ENCODE data around the gene PTGDS. TPM values are rescaled to one million over a fixed set of nuclear protein-coding genes. Genes with fewer than 3 reads are reported as not detected.

Gene PTGDS
- total RNA-seq, 2 experiments from 2014 or later: 40.6 to 41.0 TPM

- H3K4me1 Mint-ChIP-seq (ENCODE audit: low read depth): peaks cover 10% of the 10 kb centered on the region
- CTCF ChIA-PET: interaction anchor here (1.3 kb wide), 1 partner anchor 141 kb away, joined by 3 read pairs; the partner anchor contains the start of gene MAN1B1
- Histone ChIP-seq H3K27ac (ENCODE audit: low read depth in 1 of 2, low read length in 2 of 2) (no peak overlapping the region), H3K4me1 (ENCODE audit: insufficient read depth, low read length) (peaks cover 55% of the 10 kb centered on the region), H3K4me3 (ENCODE audit: low read length) (peak overlapping the region; percentile 15), H3K36me3 (ENCODE audit: insufficient read depth, low read length) (peaks cover 26% of the 10 kb centered on the region), H3K27me3 (ENCODE audit: control insufficient read depth in 1 of 2, insufficient read depth in 2 of 2, low read length in 2 of 2) (no peaks in the 10 kb centered on the region), H3K9me3 (ENCODE audit: control insufficient read depth in 1 of 2, insufficient read depth in 1 of 2, low read length in 2 of 2) (no peaks in the 10 kb centered on the region)
- intact Hi-C loops (cut with DNase I, micrococcal nuclease): loop anchor here (2.0 to 10.0 kb wide), 2 partner anchors 101 to 155 kb away; partner anchors contain the start of genes AJM1 (in 1 of the 2), PHPT1 (in 1 of the 2) and TMEM141 (in 1 of the 2)
- H3K9me3 Mint-ChIP-seq: no peaks in the 10 kb centered on the region
- H3K27ac Mint-ChIP-seq: peak overlapping the region; percentile 59
- TF ChIP-seq CTCF (IDR thresholded peaks at IDR 0.05): no peak
- DNase-seq: peak in 1 of 14 experiments; percentile 43
- peaks cover 16% of the 10 kb centered on the region for H3K36me3 Mint-ChIP-seq (ENCODE audit: low read depth)
- peak overlapping the region; percentile 78 for H3K4me3 Mint-ChIP-seq
- H3K27me3 Mint-ChIP-seq: no peaks in the 10 kb centered on the region
- ATAC-seq (ENCODE audit: poor library complexity): no peak
- POLR2A ChIA-PET: interaction anchor here (2.1 kb wide), 1 partner anchor 46 kb away, joined by 17 read pairs; the partner anchor contains the start of gene PAXX
Measured at GRCh38 chr9:136945333-136946227, 31.7 kb upstream of the PTGDS start.

GRCh38 chr9:136946228-136947027 lies 30.9 kb upstream of the PTGDS start:
- Histone ChIP-seq H3K9me3 (ENCODE audit: control insufficient read depth in 1 of 2, insufficient read depth in 1 of 2, low read length in 2 of 2) (no peaks in the 10 kb centered on the region), H3K4me1 (ENCODE audit: insufficient read depth, low read length) (peaks cover 62% of the 10 kb centered on the region), H3K4me3 (ENCODE audit: low read length) (no peak overlapping the region), H3K27ac (ENCODE audit: low read depth in 1 of 2, low read length in 2 of 2) (no peak overlapping the region), H3K27me3 (ENCODE audit: control insufficient read depth in 1 of 2, insufficient read depth in 2 of 2, low read length in 2 of 2) (no peaks in the 10 kb centered on the region), H3K36me3 (ENCODE audit: insufficient read depth, low read length) (peaks cover 18% of the 10 kb centered on the region)
- H3K27me3 Mint-ChIP-seq: no peaks in the 10 kb centered on the region
- H3K4me1 Mint-ChIP-seq (ENCODE audit: low read depth): peaks cover 10% of the 10 kb centered on the region
- H3K36me3 Mint-ChIP-seq (ENCODE audit: low read depth): peaks cover 12% of the 10 kb centered on the region
- peak in 1 of 14 experiments; percentile 5 for DNase-seq
- ATAC-seq (ENCODE audit: poor library complexity): no peak
- intact Hi-C loops (cut with DNase I, micrococcal nuclease): loop anchor here in 1 of 2 experiments (10.0 kb wide), 1 partner anchor 102 kb away; the partner anchor contains the start of genes AJM1 and PHPT1
- no peak for TF ChIP-seq CTCF (IDR thresholded peaks at IDR 0.05)
- peak overlapping the region; percentile 34 for H3K4me3 Mint-ChIP-seq
- CTCF ChIA-PET: interaction anchor here (2.1 to 2.2 kb wide), 2 partner anchors 83 to 89 kb away, joined by 6 to 13 read pairs; no protein-coding TSS in a partner anchor
- H3K9me3 Mint-ChIP-seq: no peaks in the 10 kb centered on the region
- H3K27ac Mint-ChIP-seq: no peak overlapping the region
- POLR2A ChIA-PET: no interaction called here

Measured in CD4-positive, alpha-beta T cell (primary cell).